Trophoblast cell (in vitro differentiated cells and primary cell): ENCODE measurements around the gene CDK12.

ENCODE experiments used
- DNase-seq, 2 donors: peaks; one replicate each; pipeline ENCODE4 v3.0.0-alpha.2; 2016
- H2AFZ ChIP-seq: 2 replicates; pipeline ENCODE4 v1.6.1; 2013; ENCODE audit warnings: low read length, moderate library complexity, mild to moderate bottlenecking; ENCODE audit not compliant: insufficient read depth, poor library complexity
- H2AK5ac ChIP-seq: 2 replicates; pipeline ENCODE4 v1.6.1; 2013; ENCODE audit warnings: mild to moderate bottlenecking, low read length
- H2BK120ac ChIP-seq: 2 replicates; pipeline ENCODE4 v1.6.1; 2013; ENCODE audit warnings: low read length, mild to moderate bottlenecking, moderate library complexity; ENCODE audit not compliant: insufficient read depth, poor library complexity
- H2BK12ac ChIP-seq: 2 replicates; pipeline ENCODE4 v1.6.1; 2013; ENCODE audit warnings: mild to moderate bottlenecking, low read length, moderate library complexity
- H2BK5ac ChIP-seq: 2 replicates; pipeline ENCODE4 v1.6.1; 2013; ENCODE audit warnings: low read length, low read depth, moderate library complexity, mild to moderate bottlenecking; ENCODE audit not compliant: poor library complexity
- H3K14ac ChIP-seq: 2 replicates; pipeline ENCODE4 v1.6.1; 2013; ENCODE audit warnings: mild to moderate bottlenecking, low read length
- H3K18ac ChIP-seq: 2 replicates; pipeline ENCODE4 v1.6.1; 2013; ENCODE audit warnings: mild to moderate bottlenecking, low read length
- H3K23ac ChIP-seq: 2 replicates; pipeline ENCODE4 v1.6.1; 2013; ENCODE audit warnings: low read length
- H3K27ac ChIP-seq: 2 replicates; pipeline ENCODE4 v1.5.1; 2013; ENCODE audit warnings: low read depth, mild to moderate bottlenecking, inconsistent platforms, low read length, moderate library complexity
- H3K27me3 ChIP-seq: 2 replicates; pipeline ENCODE4 v1.6.1; 2013; ENCODE audit warnings: inconsistent platforms, mild to moderate bottlenecking, low read length, moderate library complexity; ENCODE audit not compliant: insufficient read depth
- H3K36me3 ChIP-seq, 2 experiments: 1 replicate in 1 of 2; 2 replicates in 1 of 2; pipeline ENCODE4 v1.6.1; 2013; ENCODE audit warnings: low read length in 2 of 2, mild to moderate bottlenecking in 2 of 2, moderate library complexity in 1 of 2; ENCODE audit not compliant: insufficient read depth in 2 of 2, control insufficient read depth in 1 of 2
- H3K4ac ChIP-seq: 2 replicates; pipeline ENCODE4 v1.6.1; 2013; ENCODE audit warnings: low read depth, mild to moderate bottlenecking, low read length, moderate library complexity
- H3K4me1 ChIP-seq, 2 experiments: 1 replicate in 1 of 2; 2 replicates in 1 of 2; pipeline ENCODE4 v1.6.1; 2013; ENCODE audit warnings: low read length in 2 of 2, mild to moderate bottlenecking in 2 of 2, moderate library complexity in 1 of 2; ENCODE audit not compliant: insufficient read depth in 2 of 2, control insufficient read depth in 1 of 2
- H3K4me2 ChIP-seq: 2 replicates; pipeline ENCODE4 v1.6.1; 2013; ENCODE audit warnings: inconsistent platforms, mild to moderate bottlenecking, low read length, moderate library complexity
- H3K4me3 ChIP-seq: 2 replicates; pipeline ENCODE4 v1.5.1; 2013; ENCODE audit warnings: mild to moderate bottlenecking, low read depth, low read length, inconsistent platforms
- H3K79me1 ChIP-seq: one replicate; pipeline ENCODE4 v1.6.1; 2013; ENCODE audit warnings: low read length
- H3K79me2 ChIP-seq: 2 replicates; pipeline ENCODE4 v1.6.1; 2013; ENCODE audit warnings: low read length, mild to moderate bottlenecking; ENCODE audit not compliant: control insufficient read depth, insufficient read depth, poor library complexity
- H3K9ac ChIP-seq: 2 replicates; pipeline ENCODE4 v1.6.1; 2013; ENCODE audit warnings: mild to moderate bottlenecking, low read length
- H3K9me3 ChIP-seq: 2 replicates; pipeline ENCODE4 v1.6.1; 2013; ENCODE audit warnings: low read depth, mild to moderate bottlenecking, control low read depth, inconsistent platforms, low read length; ENCODE audit not compliant: insufficient read depth
- H4K12ac ChIP-seq: 2 replicates; pipeline ENCODE4 v1.6.1; 2013; ENCODE audit warnings: low read depth, mild to moderate bottlenecking, low read length, moderate library complexity
- H4K8ac ChIP-seq: 2 replicates; pipeline ENCODE4 v1.6.1; 2013; ENCODE audit warnings: low read depth, mild to moderate bottlenecking, low read length, moderate library complexity
- H4K91ac ChIP-seq: one replicate; pipeline ENCODE4 v1.6.1; 2013; ENCODE audit warnings: low read depth, mild to moderate bottlenecking, low read length, moderate library complexity
- WGBS: extraction: QIAGEN DNeasy Blood & Tissue Kit; methylation state at CpG from one replicate; pipeline ENCODE4 v1.1.7; 2013; ENCODE audit warnings: missing lambda C conversion rate; ENCODE audit not compliant: insufficient read length, insufficient coverage; ENCODE audit errors: extremely low coverage; 5-methylcytosine and 5-hydroxymethylcytosine counted together

CDK12 gene

GRCh38 chr17:39549747-39550573 lies 88.7 kb downstream of the CDK12 start:
- no peak overlapping the region for H4K8ac ChIP-seq
- no peak overlapping the region for H4K91ac ChIP-seq
- H3K36me3 ChIP-seq, result peaks cover 4 to 14% of the 10 kb centered on the region in 2 experiments
- H3K9ac ChIP-seq, result no peak overlapping the region
- no peak overlapping the region for H2BK120ac ChIP-seq
- H3K27me3 ChIP-seq, result no peaks in the 10 kb centered on the region
- no peaks in the 10 kb centered on the region for H3K79me2 ChIP-seq
- no peaks in the 10 kb centered on the region for H3K9me3 ChIP-seq
- no peak overlapping the region for H3K4me2 ChIP-seq
- no peaks in the 10 kb centered on the region for H3K79me1 ChIP-seq
- H2BK5ac ChIP-seq, result no peak overlapping the region
- no CpG with 5 or more reads among the region's 6 CpGs for WGBS
- no peak overlapping the region for H4K12ac ChIP-seq
- no peaks in the 10 kb centered on the region for H3K4me1 ChIP-seq
- no peak overlapping the region for H3K4me3 ChIP-seq
- H3K27ac ChIP-seq, result no peak overlapping the region
- H3K23ac ChIP-seq, result no peak overlapping the region
- H2BK12ac ChIP-seq, result no peak overlapping the region
- H3K4ac ChIP-seq, result no peak overlapping the region
- no peak overlapping the region for H3K14ac ChIP-seq
- no peak for DNase-seq
- H2AK5ac ChIP-seq, result no peak overlapping the region
- H2AFZ ChIP-seq, result no peak overlapping the region
- H3K18ac ChIP-seq, result no peak overlapping the region

GRCh38 chr17:39551879-39552278 lies 90.6 kb downstream of the CDK12 start:
- WGBS, result no CpG with 5 or more reads among the region's 1 CpG
- Histone ChIP-seq H3K4me3 (no peak overlapping the region), H3K27me3 (no peaks in the 10 kb centered on the region), H2BK12ac (no peak overlapping the region), H3K27ac (no peak overlapping the region), H3K9me3 (no peaks in the 10 kb centered on the region), H3K9ac (no peak overlapping the region), H3K4ac (no peak overlapping the region), H3K36me3 (peaks cover 4 to 13% of the 10 kb centered on the region in 2 experiments), H3K79me2 (no peaks in the 10 kb centered on the region), H3K79me1 (no peaks in the 10 kb centered on the region), H2BK5ac (no peak overlapping the region), H3K4me2 (no peak overlapping the region), H4K12ac (no peak overlapping the region), H3K23ac (no peak overlapping the region), H4K91ac (no peak overlapping the region), H3K4me1 (no peaks in the 10 kb centered on the region), H2AK5ac (no peak overlapping the region), H2AFZ (no peak overlapping the region), H3K18ac (no peak overlapping the region), H2BK120ac (no peak overlapping the region), H3K14ac (no peak overlapping the region), H4K8ac (no peak overlapping the region)
- no peak for DNase-seq

GRCh38 chr17:39553341-39553945 lies 92.2 kb downstream of the CDK12 start:
- peaks cover 4 to 11% of the 10 kb centered on the region in 2 experiments for H3K36me3 ChIP-seq
- no peaks in the 10 kb centered on the region for H3K79me2 ChIP-seq
- H4K91ac ChIP-seq, result no peak overlapping the region

GRCh38 chr17:39555368-39555767 lies 94.1 kb downstream of the CDK12 start:
- no CpG with 5 or more reads among the region's 2 CpGs for WGBS
- Histone ChIP-seq H3K36me3 (peaks cover 4 to 11% of the 10 kb centered on the region in 2 experiments), H3K4me1 (no peaks in the 10 kb centered on the region), H3K4ac (no peak overlapping the region), H3K9me3 (no peaks in the 10 kb centered on the region), H3K79me1 (no peaks in the 10 kb centered on the region), H3K18ac (no peak overlapping the region), H3K4me3 (no peak overlapping the region), H3K27me3 (no peaks in the 10 kb centered on the region), H2BK12ac (no peak overlapping the region), H3K79me2 (no peaks in the 10 kb centered on the region), H2AFZ (no peak overlapping the region), H3K9ac (no peak overlapping the region), H4K91ac (no peak overlapping the region), H4K12ac (no peak overlapping the region), H3K14ac (no peak overlapping the region), H4K8ac (no peak overlapping the region), H3K4me2 (no peak overlapping the region), H2BK120ac (no peak overlapping the region), H3K27ac (no peak overlapping the region), H3K23ac (no peak overlapping the region), H2AK5ac (no peak overlapping the region), H2BK5ac (no peak overlapping the region)
- DNase-seq, result no peak

More at GRCh38 chr17:39553341-39553945, 92.2 kb downstream of the CDK12 start:
- H3K4me2 ChIP-seq, result no peak overlapping the region
- no peak overlapping the region for H2BK12ac ChIP-seq
- H4K8ac ChIP-seq, result no peak overlapping the region
- no peak overlapping the region for H2AK5ac ChIP-seq
- no peaks in the 10 kb centered on the region for H3K4me1 ChIP-seq
- no peak overlapping the region for H2BK5ac ChIP-seq
- no peak overlapping the region for H3K9ac ChIP-seq
- no peak overlapping the region for H3K4me3 ChIP-seq
- no peak overlapping the region for H2AFZ ChIP-seq
- no peak overlapping the region for H2BK120ac ChIP-seq
- no peaks in the 10 kb centered on the region for H3K79me1 ChIP-seq
- H3K4ac ChIP-seq, result no peak overlapping the region
- no peaks in the 10 kb centered on the region for H3K27me3 ChIP-seq
- H3K27ac ChIP-seq, result no peak overlapping the region
- H3K18ac ChIP-seq, result no peak overlapping the region
- H4K12ac ChIP-seq, result no peak overlapping the region
- H3K23ac ChIP-seq, result no peak overlapping the region
- no peaks in the 10 kb centered on the region for H3K9me3 ChIP-seq
- H3K14ac ChIP-seq, result no peak overlapping the region
- WGBS, result no CpG with 5 or more reads among the region's 2 CpGs
- DNase-seq, result no peak
